ENCODE measurements around the gene SPTAN1. TPM values are rescaled to one million over a fixed set of nuclear protein-coding genes. Genes with fewer than 3 reads are reported as not detected.

Gene SPTAN1
- total RNA-seq, 2 experiments from 2014 or later = 275 to 315 TPM

DNA sequence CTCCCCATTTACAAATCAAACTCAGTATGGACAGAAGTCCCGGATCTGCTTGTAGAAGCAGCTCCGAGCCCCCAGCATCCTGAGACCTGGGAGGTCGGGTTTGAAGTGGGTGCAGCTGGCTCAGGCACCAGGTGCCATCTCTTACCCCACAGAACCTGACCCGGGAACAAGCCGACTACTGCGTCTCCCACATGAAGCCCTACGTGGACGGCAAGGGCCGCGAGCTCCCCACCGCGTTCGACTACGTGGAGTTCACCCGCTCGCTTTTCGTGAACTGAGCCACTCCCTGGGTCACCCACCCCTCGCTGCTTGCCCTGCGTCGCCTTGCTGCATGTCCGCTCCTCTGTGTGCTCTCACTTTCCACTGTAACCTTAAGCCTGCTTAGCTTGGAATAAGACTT is 80.7 kb downstream of the SPTAN1 start:
- CTCF ChIA-PET = interaction anchor here (1.2 to 1.5 kb wide), 3 partner anchors 12 to 295 kb away, joined by 3 to 4 read pairs (median 4); no protein-coding TSS in a partner anchor
- H3K9me3 Mint-ChIP-seq (ENCODE audit: low read depth) = no peaks in the 10 kb centered on the region
- DNase-seq (no peak), ATAC-seq (no peak)
- peaks cover 19% of the 10 kb centered on the region for H3K36me3 Mint-ChIP-seq
- H3K27ac Mint-ChIP-seq = no peak overlapping the region
- no peak overlapping the region for H3K4me3 Mint-ChIP-seq
- H3K4me1 Mint-ChIP-seq = no peaks in the 10 kb centered on the region
- H3K27me3 Mint-ChIP-seq = no peaks in the 10 kb centered on the region

DNA sequence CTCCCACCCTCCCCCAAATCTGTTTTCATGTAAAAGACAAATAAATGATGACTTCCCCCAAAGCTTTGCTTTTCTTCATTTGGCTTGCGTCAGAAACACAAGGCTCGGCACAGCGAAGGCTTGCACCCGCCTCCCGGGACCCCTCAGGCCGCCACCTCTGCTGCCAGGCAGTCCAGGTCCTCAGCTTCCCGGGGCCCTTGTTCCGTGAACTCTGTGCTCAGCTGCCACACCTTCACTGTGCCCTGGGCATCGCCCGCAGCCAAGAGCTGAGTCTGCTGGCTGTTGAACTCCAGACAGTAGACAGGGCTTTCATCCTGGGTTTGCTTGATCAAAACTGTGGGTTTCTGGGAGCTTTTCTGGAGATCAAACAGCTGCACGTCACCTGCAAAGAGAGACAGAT is 81.2 kb downstream of the SPTAN1 start:
- H3K27ac Mint-ChIP-seq = no peak overlapping the region
- no peaks in the 10 kb centered on the region for H3K27me3 Mint-ChIP-seq
- no peak overlapping the region for H3K4me3 Mint-ChIP-seq
- no peaks in the 10 kb centered on the region for H3K4me1 Mint-ChIP-seq
- ATAC-seq (no peak), DNase-seq (no peak)
- H3K36me3 Mint-ChIP-seq = peaks cover 19% of the 10 kb centered on the region
- CTCF ChIA-PET = interaction anchor here (1.2 to 1.5 kb wide), 3 partner anchors 13 to 294 kb away, joined by 3 to 4 read pairs (median 4); no protein-coding TSS in a partner anchor
- no peaks in the 10 kb centered on the region for H3K9me3 Mint-ChIP-seq (ENCODE audit: low read depth)

DNA sequence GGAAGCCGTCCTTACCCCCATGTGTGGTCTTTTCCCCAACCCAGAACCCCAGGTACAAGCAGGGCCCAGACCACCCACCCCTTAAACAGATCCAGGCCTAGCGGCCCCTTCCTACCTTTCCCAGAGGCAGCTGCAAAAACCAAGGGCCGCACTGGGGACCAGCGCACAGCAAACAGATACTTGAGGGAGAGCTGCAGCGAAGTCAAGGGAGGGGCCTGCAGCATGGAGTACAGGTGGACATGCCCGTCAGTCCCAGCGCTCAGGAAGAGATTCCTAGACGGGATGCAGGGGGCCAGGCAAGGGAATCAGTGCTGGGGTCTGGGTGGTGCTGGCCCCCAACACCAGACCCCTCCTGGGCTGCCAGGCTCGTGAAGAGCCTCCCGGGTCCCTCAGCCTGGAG is 81.7 kb downstream of the SPTAN1 start:
- CTCF ChIA-PET = interaction anchor here (1.2 to 1.5 kb wide), 2 partner anchors 13 to 294 kb away, joined by 3 to 4 read pairs; no protein-coding TSS in a partner anchor

DNA sequence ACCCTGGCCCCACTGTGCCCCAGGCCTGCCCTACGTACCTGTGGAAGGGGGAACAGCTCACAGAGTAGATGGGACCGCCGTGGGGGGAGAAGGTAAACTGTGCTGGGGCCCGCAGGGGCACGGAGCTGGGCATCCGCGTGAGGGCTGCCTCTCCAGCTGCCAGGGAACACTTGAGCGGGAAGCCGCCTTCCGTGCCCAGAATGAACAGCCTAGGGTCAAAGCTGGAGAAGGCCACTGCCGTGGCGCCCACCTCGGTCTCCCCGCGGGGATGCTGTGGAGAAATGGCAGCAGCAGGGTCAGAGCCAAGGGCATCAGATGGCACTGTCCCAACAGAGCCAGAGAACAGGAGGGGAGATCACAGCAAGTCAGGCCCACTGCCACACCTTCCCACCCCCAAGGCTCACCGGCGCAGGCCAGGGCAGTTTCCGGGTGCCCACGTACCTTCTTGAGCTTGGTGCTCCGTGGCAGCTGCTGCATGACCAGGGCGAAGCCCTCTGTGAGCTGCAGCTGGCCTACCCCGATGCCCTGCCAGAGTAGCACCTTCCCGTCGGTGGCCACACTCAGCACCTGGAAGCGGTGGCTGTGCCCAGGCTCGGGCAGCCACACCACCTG is 82.4 kb downstream of the SPTAN1 start:
- peaks cover 19% of the 10 kb centered on the region for H3K36me3 Mint-ChIP-seq
- no peak overlapping the region for H3K27ac Mint-ChIP-seq
- no peaks in the 10 kb centered on the region for H3K27me3 Mint-ChIP-seq
- CTCF ChIA-PET = no interaction called here
- ATAC-seq (no peak), DNase-seq (no peak)
- H3K4me3 Mint-ChIP-seq = no peak overlapping the region
- no peaks in the 10 kb centered on the region for H3K9me3 Mint-ChIP-seq (ENCODE audit: low read depth)
- no peaks in the 10 kb centered on the region for H3K4me1 Mint-ChIP-seq

More for the DNA sequence above, 81.7 kb downstream of the SPTAN1 start:
- ATAC-seq = no peak
- H3K4me1 Mint-ChIP-seq = no peaks in the 10 kb centered on the region
- no peaks in the 10 kb centered on the region for H3K9me3 Mint-ChIP-seq (ENCODE audit: low read depth)
- H3K27ac Mint-ChIP-seq = no peak overlapping the region
- DNase-seq = no peak
- peaks cover 18% of the 10 kb centered on the region for H3K36me3 Mint-ChIP-seq
- H3K27me3 Mint-ChIP-seq = no peaks in the 10 kb centered on the region
- no peak overlapping the region for H3K4me3 Mint-ChIP-seq

DNA sequence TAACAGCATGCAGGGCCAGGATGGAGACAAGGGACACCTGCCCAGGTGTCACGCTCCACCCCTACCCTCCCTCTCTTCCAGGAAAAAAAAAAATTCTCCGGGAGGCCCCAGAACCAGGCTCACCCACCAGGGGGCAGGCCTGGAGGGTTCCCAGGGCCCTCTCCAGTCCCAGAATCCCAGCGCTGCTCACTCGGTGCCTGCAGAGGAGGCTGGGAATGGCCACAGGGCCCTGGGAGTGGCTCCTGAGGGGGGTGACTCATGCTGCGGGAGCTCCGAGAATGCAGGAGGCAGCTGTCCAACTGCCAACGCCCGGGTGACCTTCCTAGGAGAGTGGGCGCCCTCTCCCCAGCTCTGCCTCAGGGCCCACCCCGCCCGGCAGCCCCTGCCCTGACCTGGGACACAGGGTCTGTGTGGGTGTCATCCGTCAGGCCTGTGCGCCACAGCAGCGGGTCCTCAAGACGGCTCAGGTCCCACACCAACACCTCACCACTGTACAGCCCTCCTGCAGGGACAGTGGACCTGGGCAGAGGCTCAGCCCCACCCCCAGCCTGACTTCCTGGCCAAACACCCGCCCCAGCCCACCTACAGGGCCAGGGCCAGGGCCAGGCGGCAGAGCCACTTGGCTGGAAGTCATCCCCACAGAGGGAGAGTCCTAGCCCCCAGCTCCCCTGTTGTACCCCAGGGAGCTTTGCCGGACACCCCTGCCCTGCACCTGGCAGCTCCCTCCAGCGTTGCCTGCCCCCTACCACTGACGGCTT is 83.1 kb downstream of the SPTAN1 start:
- CTCF ChIA-PET = no interaction called here
- Mint-ChIP-seq H3K36me3 (peaks cover 19% of the 10 kb centered on the region), H3K4me3 (no peak overlapping the region), H3K9me3 (ENCODE audit: low read depth) (no peaks in the 10 kb centered on the region), H3K4me1 (no peaks in the 10 kb centered on the region), H3K27ac (no peak overlapping the region), H3K27me3 (no peaks in the 10 kb centered on the region)
- no peak for ATAC-seq
- DNase-seq = no peak

DNA sequence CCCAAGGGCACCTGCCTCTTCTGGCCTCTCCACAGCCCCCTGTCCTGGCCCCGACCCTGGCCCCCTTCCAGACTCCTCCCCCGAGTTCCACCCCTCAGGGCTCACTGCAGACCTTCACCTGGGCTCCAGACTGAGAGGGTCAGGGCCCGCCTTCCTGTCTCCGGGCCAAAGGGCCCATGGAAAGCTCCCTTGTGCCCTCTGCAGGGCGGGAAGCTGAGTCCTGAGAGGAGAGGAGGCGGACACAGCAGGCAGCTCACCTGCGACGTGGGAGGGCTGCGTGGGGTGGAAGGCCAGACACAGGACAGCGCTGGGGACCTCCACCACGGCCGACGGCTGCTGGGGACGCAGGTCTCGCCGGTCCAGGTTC is 83.6 kb downstream of the SPTAN1 start:
- Mint-ChIP-seq H3K36me3 (peaks cover 19% of the 10 kb centered on the region), H3K4me3 (no peak overlapping the region), H3K27ac (no peak overlapping the region), H3K27me3 (no peaks in the 10 kb centered on the region), H3K4me1 (no peaks in the 10 kb centered on the region), H3K9me3 (ENCODE audit: low read depth) (no peaks in the 10 kb centered on the region)
- ATAC-seq (no peak), DNase-seq (no peak)
- CTCF ChIA-PET = no interaction called here

DNA sequence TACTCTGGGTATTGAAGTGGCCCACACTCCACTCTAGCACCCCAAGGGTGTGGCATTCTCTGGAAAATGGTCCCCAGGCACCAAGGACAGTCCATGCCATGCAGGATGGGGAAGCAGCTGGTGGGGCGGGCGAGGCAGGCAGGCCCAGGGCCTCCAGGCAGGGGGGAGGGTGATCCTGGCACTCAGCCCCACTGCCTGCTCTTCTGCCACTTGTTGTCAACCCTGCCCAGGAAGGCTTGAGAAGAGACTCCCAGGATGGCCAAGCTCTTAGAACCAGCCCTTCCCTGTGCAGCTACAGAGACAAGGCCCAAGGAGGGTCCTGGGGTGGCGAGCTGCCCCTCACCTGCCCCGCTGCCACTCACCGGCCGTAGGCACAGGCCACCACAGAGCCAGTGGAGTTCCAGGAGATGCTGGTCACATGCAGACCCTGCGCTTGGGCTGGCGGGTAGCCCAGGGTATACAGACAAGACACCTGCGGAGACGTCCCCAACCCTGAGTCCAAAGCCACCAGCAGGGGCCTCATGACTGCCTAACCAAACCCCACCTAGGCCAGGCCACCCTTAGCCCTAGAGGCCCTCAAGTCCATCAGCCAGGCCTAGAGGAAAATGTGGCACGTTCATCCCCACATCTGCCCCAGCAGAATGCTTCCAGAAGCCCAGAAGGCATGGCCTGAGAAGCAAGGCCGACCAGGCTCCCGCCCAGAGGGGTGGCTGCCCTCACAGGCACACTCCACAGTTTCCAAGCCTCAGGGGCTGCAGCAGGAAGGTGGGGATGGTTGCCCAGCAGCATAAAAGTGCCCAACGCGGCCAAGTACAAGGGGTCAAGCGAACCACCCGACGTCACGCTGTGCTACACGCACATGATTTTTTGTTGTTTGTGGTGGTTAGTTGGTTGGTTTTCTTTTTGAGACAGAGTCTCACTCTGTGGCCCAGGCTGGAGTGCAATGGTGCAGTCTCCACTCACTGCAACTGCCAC is 84.5 kb downstream of the SPTAN1 start:
- DNase-seq = no peak
- Mint-ChIP-seq H3K4me3 (no peak overlapping the region), H3K27me3 (no peaks in the 10 kb centered on the region), H3K4me1 (no peaks in the 10 kb centered on the region), H3K36me3 (peaks cover 17% of the 10 kb centered on the region), H3K9me3 (ENCODE audit: low read depth) (no peaks in the 10 kb centered on the region), H3K27ac (no peak overlapping the region)
- ATAC-seq = no peak
- CTCF ChIA-PET = no interaction called here

DNA sequence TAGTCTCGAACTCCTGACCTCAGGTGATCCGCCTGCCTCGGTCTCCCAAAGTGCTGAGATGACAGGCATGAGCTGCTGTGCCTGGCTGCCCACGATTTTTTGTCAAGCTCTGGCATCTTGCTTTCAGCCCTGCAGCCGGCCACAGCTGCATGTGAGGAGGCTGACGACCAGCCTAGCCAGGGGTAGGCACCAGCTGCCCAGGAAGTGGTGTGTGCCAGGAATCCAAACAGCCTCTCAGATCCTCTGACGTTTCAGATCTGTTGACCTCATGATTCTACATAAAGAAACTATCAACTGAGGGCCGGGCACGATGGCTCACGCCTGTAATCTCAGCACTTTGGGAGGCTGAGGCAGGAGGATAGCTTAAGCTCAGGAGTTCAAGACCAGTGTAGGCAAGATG is 85.3 kb downstream of the SPTAN1 start:
- DNase-seq (no peak), ATAC-seq (no peak)
- Mint-ChIP-seq H3K4me1 (no peaks in the 10 kb centered on the region), H3K4me3 (no peak overlapping the region), H3K27me3 (no peaks in the 10 kb centered on the region), H3K27ac (no peak overlapping the region), H3K9me3 (ENCODE audit: low read depth) (no peaks in the 10 kb centered on the region), H3K36me3 (peaks cover 11% of the 10 kb centered on the region)
- CTCF ChIA-PET = no interaction called here

DNA sequence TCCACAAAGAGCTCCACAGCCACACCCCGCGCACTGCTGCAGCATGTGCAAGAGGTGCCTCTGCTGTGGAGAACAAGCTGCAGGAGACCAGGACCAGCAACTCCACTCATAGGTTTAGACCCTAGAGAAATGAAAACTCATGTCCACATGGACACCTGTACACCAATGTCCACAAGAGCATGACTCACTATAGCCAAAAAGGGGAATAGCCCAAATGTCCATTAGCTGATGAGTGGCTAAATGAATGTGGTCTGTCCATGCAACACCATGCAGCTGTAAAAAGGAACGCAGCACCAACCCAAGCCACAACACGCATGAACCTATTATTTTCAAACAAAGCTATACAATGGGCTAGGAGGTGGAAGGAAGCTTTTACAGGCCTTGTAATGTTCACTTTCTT is 86.2 kb downstream of the SPTAN1 start:
- Mint-ChIP-seq H3K36me3 (peaks cover 5% of the 10 kb centered on the region), H3K27ac (no peak overlapping the region), H3K9me3 (ENCODE audit: low read depth) (no peaks in the 10 kb centered on the region), H3K27me3 (no peaks in the 10 kb centered on the region), H3K4me1 (peaks cover 2% of the 10 kb centered on the region), H3K4me3 (no peak overlapping the region)
- CTCF ChIA-PET = interaction anchor here (1.0 kb wide), 1 partner anchor 225 kb away, joined by 4 read pairs; no protein-coding TSS in a partner anchor
- DNase-seq = no peak
- no peak for ATAC-seq

DNA sequence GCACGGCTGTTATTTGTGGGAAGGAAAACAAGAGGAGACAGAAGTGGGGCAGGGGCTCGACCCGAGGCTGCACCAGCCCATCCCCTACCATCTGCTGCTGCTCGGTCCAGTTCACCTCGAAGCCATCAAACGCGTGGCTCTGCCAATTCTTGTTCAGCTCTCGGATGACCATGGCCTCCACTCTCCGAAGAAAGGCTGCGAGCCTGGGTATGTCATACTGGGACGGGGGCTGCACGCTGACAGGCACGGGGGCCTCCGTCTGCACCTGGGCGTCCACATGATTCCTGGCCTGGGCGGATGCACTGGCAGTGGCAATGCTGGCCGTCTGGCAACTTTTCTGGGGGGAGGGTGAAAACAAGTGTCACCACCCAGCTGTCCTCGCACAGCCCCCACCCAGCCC is 88.2 kb downstream of the SPTAN1 start:
- Mint-ChIP-seq H3K27me3 (no peaks in the 10 kb centered on the region), H3K27ac (no peak overlapping the region), H3K36me3 (peaks cover 1% of the 10 kb centered on the region), H3K4me3 (no peak overlapping the region), H3K9me3 (ENCODE audit: low read depth) (no peaks in the 10 kb centered on the region), H3K4me1 (peaks cover 5% of the 10 kb centered on the region)
- DNase-seq (no peak), ATAC-seq (no peak)
- CTCF ChIA-PET = no interaction called here

DNA sequence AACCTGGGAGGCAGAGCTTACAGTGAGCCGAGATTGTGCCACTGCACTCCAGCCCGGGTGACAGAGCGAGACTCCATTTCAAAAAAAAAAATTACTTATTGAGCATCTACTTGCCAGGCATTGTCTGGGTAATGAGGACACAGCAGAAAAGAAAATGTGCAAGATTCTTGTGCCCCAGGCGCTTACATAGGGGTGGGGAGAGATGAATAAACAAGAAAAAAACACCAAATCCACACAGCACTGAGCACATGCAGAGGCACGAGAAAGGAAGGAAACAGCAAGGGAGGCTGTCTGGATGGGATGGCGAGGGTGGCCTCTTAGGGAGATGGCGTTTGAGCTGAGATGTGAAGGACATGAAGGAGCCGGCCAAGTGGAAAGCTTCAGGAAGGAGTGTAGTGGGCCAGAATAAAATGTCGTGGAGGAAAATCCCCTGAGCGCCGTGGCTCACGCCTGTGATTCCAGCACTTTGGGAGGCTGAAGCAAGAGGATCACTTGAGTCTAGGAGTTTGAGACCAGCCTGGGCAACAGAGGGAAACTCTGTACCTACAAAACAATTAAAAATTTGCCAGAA is 90.4 kb downstream of the SPTAN1 start:
- Mint-ChIP-seq H3K27me3 (no peaks in the 10 kb centered on the region), H3K9me3 (ENCODE audit: low read depth) (no peaks in the 10 kb centered on the region), H3K36me3 (peaks cover 1% of the 10 kb centered on the region), H3K4me1 (peaks cover 5% of the 10 kb centered on the region), H3K27ac (no peak overlapping the region), H3K4me3 (no peak overlapping the region)
- ATAC-seq (no peak), DNase-seq (no peak)
- CTCF ChIA-PET = no interaction called here

DNA sequence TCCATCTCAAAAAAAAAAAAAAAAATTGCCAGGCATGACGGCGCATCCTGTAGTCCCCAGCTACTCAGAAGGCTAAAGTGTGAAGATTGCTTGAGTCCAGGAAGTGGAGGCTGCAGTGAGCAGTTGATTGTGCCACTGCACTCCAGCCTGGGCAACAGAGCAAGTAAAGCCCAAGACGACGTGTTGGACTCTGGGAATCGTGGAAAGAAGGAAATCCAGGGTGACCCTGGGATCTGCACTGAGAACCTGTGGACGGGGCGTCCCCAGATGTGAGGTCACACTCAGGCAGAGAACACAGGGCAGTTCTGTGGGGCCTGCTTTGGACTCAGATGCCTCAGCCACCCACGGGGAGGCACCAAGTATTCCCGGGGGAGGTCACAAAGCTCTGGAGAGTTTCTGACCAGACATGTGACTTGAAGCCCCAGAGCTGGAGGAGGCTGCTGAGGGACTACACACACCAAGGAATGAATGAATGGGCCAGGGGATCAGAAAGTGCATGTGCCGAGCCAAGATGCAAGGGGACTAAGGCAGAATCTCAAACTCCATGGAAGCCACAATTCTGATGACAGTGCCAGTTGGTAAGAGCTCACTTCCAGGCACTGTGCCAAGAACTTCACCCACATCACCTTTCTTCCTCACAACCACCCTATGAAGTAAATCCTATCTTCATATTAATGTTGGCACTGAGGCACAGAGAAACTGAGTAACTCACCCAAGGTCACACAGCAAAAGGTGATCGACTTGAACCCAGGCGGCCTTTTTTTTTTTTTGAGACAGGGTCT is 91.3 kb downstream of the SPTAN1 start:
- no peak for DNase-seq
- peak overlapping the region; percentile 21 for H3K27ac Mint-ChIP-seq
- H3K27me3 Mint-ChIP-seq = no peaks in the 10 kb centered on the region
- CTCF ChIA-PET = interaction anchor here (1.2 kb wide), 1 partner anchor 11 kb away, joined by 3 read pairs; no protein-coding TSS in a partner anchor
- ATAC-seq = no peak
- peaks cover 5% of the 10 kb centered on the region for H3K4me1 Mint-ChIP-seq
- peaks cover 1% of the 10 kb centered on the region for H3K36me3 Mint-ChIP-seq
- no peaks in the 10 kb centered on the region for H3K9me3 Mint-ChIP-seq (ENCODE audit: low read depth)
- H3K4me3 Mint-ChIP-seq = no peak overlapping the region

Measured in activated CD8-positive, alpha-beta memory T cell treated with anti-CD3 and anti-CD28 coated beads, Interleukin-2, amount 10 ng/mL, durations not matched to agents 7 days and 5 days (primary cell).